ACHN (cell line): Measurements from ENCODE around the gene FAM161B.

Experiments used
- DNase-seq: peaks from one replicate; pipeline ENCODE4 v3.0.0-alpha.2; 2015
- in situ Hi-C: cut with HindIII; loops from 2 replicates; pipeline ENCODE4 v1.10.0; 2017; ENCODE audit warnings: low sequenced_read_pairs, low pct_ligation_motif_present, low pct_unique_long_range_greater_than_20kb

FAM161B gene

GRCh38 chr14:73887694-73888459 lies 62.0 kb downstream of the FAM161B start:
- DNase-seq, result peak; percentile 4
- in situ Hi-C loops, result no loop called here

- DNase-seq, result no peak
- in situ Hi-C loops, result no loop called here
These were observed 62.6 kb downstream of the FAM161B start for GRCh38 chr14:73887318-73887616.

- in situ Hi-C loops, result no loop called here
- DNase-seq, result peak; percentile 94
These were observed 63.2 kb downstream of the FAM161B start, which contains the start of gene ZNF410 for GRCh38 chr14:73886449-73887317. TSS of gene ZNF410 (plus strand) at chr14:73886859. CDS start at chr14:73892176, 5,317 bp downstream.

- in situ Hi-C loops, result no loop called here
- no peak for DNase-seq
These were observed 65.3 kb downstream of the FAM161B start for GRCh38 chr14:73884438-73885190.
